Measurements from ENCODE around the gene DCAF12. TPM values are rescaled to one million over a fixed set of nuclear protein-coding genes. Genes with fewer than 3 reads are reported as not detected.
"Not testable (repeated sequence)": the region's sequence is repeated elsewhere in the genome, so short reads cannot be mapped to it uniquely, and the experiment has no call there.

The DCAF12 gene
- total and polyA plus RNA-seq, 2 donors (not counting 1 experiment from before 2014, with no cell fraction given): 1.1 to 1.9 TPM

- POLR2A ChIA-PET; H3K27me3 ChIP-seq (replicated peaks in 1 of 4; ENCODE audit: control extremely low read depth in 1 of 4, control insufficient read depth in 3 of 4, insufficient read depth in 4 of 4, low read length in 3 of 4); CTCF ChIA-PET; H3K27me3 Mint-ChIP-seq; H3K27ac ChIP-seq (ENCODE audit: low read length in 2 of 2); H3K4me1 Mint-ChIP-seq; intact Hi-C loops (cut with micrococcal nuclease); H3K9me3 Mint-ChIP-seq (ENCODE audit: insufficient read depth); H2AFZ ChIP-seq (ENCODE audit: insufficient read depth, low read depth, low read length, poor library complexity, severe bottlenecking); H3K4me1 ChIP-seq (ENCODE audit: control insufficient read depth in 2 of 2, insufficient read depth in 2 of 2, low read length in 2 of 2); H3K4me2 ChIP-seq (replicated peaks; ENCODE audit: low read depth, low read length, poor library complexity, severe bottlenecking); H3K27ac Mint-ChIP-seq; ATAC-seq (ENCODE audit: low read depth); H3K4me3 Mint-ChIP-seq; H3K4me3 ChIP-seq (ENCODE audit: control extremely low read depth in 1 of 5, extremely low read depth in 1 of 5, insufficient read depth in 1 of 5, low read depth in 2 of 5, low read length in 4 of 5); H3K36me3 ChIP-seq (replicated peaks in 1 of 2; ENCODE audit: control extremely low read depth in 1 of 2, control insufficient read depth in 1 of 2, extremely low read depth in 1 of 2, insufficient read depth in 2 of 2, low read length in 1 of 2); H3K9me3 ChIP-seq (ENCODE audit: control extremely low read depth in 1 of 3, control insufficient read depth in 2 of 3, insufficient read depth in 1 of 3, low read length in 2 of 3); H3K9ac ChIP-seq (ENCODE audit: low read length); DNase-seq: not testable (repeated sequence)
- H3K79me2 ChIP-seq (ENCODE audit: control insufficient read depth, insufficient read depth, low read length): peaks cover 77% of the 10 kb centered on the region
- peaks cover 28% of the 10 kb centered on the region for H4K20me1 ChIP-seq (ENCODE audit: control insufficient read depth, insufficient read depth, low read length, poor library complexity, severe bottlenecking)
- WGBS (ENCODE audit: insufficient coverage): 91% methylated on average over 22 of the region's 37 CpGs
These were observed 87.6 kb downstream of the DCAF12 start for GRCh38 chr9:34038851-34039250.

DNA sequence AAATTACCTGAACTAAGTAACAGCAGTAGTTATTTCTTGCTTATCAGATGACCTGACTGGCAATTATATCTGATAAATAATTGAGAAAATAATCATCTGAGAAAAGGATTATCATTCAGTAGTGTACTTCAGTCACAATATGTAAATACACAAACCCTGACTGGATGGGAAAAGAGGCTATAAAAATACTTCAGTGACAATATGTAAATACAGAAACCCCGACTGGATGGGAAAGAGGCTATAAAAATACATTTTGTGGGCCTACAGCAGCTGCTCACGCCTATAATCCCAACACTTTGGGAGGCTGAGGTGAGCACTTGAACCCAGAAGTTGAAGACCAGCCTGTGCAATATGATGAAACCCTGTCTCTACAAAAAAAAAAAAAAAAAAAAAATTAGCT is 88.9 kb downstream of the DCAF12 start:
- H3K36me3 ChIP-seq (replicated peaks in 1 of 2; ENCODE audit: control extremely low read depth in 1 of 2, control insufficient read depth in 1 of 2, extremely low read depth in 1 of 2, insufficient read depth in 2 of 2, low read length in 1 of 2): peaks cover 0 to 2% of the 10 kb centered on the region in 2 experiments
- H3K27me3 ChIP-seq (replicated peaks in 1 of 4; ENCODE audit: control extremely low read depth in 1 of 4, control insufficient read depth in 3 of 4, insufficient read depth in 4 of 4, low read length in 3 of 4): no peaks in the 10 kb centered on the region
- WGBS (ENCODE audit: insufficient coverage): no CpG with 5 or more reads among the region's 2 CpGs
- peaks cover 16% of the 10 kb centered on the region for H4K20me1 ChIP-seq (ENCODE audit: control insufficient read depth, insufficient read depth, low read length, poor library complexity, severe bottlenecking)
- no peak overlapping the region for H2AFZ ChIP-seq (ENCODE audit: insufficient read depth, low read depth, low read length, poor library complexity, severe bottlenecking)
- no peaks in the 10 kb centered on the region for H3K4me1 ChIP-seq (ENCODE audit: control insufficient read depth in 2 of 2, insufficient read depth in 2 of 2, low read length in 2 of 2)
- H3K9me3 Mint-ChIP-seq (ENCODE audit: insufficient read depth): no peaks in the 10 kb centered on the region
- no peaks in the 10 kb centered on the region for H3K27me3 Mint-ChIP-seq
- DNase-seq (no peak), ATAC-seq (ENCODE audit: low read depth) (no peak)
- TF ChIP-seq, protein P1, sequence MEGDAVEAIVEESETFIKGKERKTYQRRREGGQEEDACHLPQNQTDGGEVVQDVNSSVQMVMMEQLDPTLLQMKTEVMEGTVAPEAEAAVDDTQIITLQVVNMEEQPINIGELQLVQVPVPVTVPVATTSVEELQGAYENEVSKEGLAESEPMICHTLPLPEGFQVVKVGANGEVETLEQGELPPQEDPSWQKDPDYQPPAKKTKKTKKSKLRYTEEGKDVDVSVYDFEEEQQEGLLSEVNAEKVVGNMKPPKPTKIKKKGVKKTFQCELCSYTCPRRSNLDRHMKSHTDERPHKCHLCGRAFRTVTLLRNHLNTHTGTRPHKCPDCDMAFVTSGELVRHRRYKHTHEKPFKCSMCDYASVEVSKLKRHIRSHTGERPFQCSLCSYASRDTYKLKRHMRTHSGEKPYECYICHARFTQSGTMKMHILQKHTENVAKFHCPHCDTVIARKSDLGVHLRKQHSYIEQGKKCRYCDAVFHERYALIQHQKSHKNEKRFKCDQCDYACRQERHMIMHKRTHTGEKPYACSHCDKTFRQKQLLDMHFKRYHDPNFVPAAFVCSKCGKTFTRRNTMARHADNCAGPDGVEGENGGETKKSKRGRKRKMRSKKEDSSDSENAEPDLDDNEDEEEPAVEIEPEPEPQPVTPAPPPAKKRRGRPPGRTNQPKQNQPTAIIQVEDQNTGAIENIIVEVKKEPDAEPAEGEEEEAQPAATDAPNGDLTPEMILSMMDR (IDR thresholded peaks at IDR 0.05): no peak
- no peak for TF ChIP-seq EZH2 (IDR thresholded peaks at IDR 0.05; ENCODE audit: borderline replicate concordance, insufficient read depth, low read depth, low read length, poor library complexity, severe bottlenecking)
- no peaks in the 10 kb centered on the region for H3K9me3 ChIP-seq (ENCODE audit: control extremely low read depth in 1 of 3, control insufficient read depth in 2 of 3, insufficient read depth in 1 of 3, low read length in 2 of 3)
- H3K27ac Mint-ChIP-seq: no peak overlapping the region
- CTCF ChIA-PET: interaction anchor here (1.9 kb wide), 1 partner anchor 11 kb away, joined by 5 read pairs; no protein-coding TSS in a partner anchor
- H3K4me3 Mint-ChIP-seq: no peak overlapping the region
- H3K27ac ChIP-seq (ENCODE audit: low read length in 2 of 2): no peak overlapping the region
- POLR2A ChIA-PET: no interaction called here
- H3K4me1 Mint-ChIP-seq: no peaks in the 10 kb centered on the region
- intact Hi-C loops (cut with micrococcal nuclease): no loop called here
- no peak overlapping the region for H3K4me2 ChIP-seq (replicated peaks; ENCODE audit: low read depth, low read length, poor library complexity, severe bottlenecking)
- H3K4me3 ChIP-seq (ENCODE audit: control extremely low read depth in 1 of 5, extremely low read depth in 1 of 5, insufficient read depth in 1 of 5, low read depth in 2 of 5, low read length in 4 of 5): no peak overlapping the region
- peaks cover 73% of the 10 kb centered on the region for H3K79me2 ChIP-seq (ENCODE audit: control insufficient read depth, insufficient read depth, low read length)
- no peak overlapping the region for H3K9ac ChIP-seq (ENCODE audit: low read length)
